HG02588 (cell line): ENCODE results near the gene TMEM156.

ENCODE experiments used
- ATAC-seq: cut with Tn5 transposase; IDR thresholded peaks from one replicate; pipeline ENCODE4 v1.9.1; 2021; ENCODE audit warnings: mild to moderate bottlenecking, moderate library complexity; ENCODE audit not compliant: unreplicated experiment

The TMEM156 gene

DNA sequence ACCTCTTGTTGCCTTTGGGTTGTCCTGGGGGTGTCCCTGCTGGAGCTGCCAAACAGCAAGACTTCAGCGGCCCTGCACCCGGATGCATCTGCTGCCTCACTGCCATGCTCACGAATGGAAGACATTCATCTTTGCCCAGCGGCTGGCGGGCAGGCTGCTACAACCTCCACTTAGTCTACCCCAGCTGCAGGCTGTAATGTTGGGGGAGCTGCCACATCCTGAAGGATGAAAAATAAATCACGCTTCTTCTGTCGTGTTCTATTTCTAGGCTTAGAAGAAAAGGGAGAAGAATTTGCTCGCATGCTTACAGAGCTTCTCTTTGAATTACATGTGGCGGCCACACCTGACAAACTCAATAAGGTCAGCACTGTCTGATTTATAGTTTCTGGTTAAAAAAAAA is 103.2 kb downstream of the TMEM156 start:
- no peak for ATAC-seq

DNA sequence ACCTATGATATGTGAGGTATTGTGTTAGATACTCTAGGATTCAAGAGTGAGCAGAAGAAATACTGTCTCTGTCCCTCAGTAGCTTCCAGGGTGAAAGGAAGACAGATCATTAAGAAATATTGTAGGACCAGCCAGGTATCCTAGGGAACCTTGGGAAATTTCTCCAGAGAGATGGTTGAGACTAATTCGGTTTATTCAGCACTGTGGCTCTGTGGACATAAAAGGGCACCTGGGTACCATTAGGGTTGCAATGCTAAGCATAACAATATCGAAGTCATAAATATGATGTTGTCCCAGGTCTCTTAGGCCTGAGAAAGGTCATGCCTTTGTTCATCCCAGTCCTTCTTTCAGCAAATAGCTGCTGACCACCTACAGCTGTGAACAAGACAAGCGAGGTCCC is 103.6 kb downstream of the TMEM156 start:
- no peak for ATAC-seq

DNA sequence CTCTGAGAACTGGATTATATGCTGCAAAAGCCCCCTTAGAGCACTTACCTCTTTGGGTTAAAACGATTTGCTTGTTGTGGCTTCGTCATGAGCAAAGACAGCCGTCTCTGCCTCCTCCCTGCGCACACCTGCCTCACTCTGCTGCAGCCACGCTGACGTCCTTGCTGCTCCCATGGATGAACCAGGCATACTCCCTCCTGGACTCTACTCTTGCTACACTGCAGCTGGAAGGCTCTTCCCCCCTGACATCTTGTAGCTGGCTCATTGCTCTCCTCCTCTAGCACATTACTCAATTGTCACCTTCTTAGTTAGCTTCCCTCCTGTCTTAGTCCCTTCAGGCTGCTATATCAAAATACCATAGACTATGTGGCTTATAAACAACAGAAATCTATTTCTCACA is 105.3 kb downstream of the TMEM156 start:
- no peak for ATAC-seq

DNA sequence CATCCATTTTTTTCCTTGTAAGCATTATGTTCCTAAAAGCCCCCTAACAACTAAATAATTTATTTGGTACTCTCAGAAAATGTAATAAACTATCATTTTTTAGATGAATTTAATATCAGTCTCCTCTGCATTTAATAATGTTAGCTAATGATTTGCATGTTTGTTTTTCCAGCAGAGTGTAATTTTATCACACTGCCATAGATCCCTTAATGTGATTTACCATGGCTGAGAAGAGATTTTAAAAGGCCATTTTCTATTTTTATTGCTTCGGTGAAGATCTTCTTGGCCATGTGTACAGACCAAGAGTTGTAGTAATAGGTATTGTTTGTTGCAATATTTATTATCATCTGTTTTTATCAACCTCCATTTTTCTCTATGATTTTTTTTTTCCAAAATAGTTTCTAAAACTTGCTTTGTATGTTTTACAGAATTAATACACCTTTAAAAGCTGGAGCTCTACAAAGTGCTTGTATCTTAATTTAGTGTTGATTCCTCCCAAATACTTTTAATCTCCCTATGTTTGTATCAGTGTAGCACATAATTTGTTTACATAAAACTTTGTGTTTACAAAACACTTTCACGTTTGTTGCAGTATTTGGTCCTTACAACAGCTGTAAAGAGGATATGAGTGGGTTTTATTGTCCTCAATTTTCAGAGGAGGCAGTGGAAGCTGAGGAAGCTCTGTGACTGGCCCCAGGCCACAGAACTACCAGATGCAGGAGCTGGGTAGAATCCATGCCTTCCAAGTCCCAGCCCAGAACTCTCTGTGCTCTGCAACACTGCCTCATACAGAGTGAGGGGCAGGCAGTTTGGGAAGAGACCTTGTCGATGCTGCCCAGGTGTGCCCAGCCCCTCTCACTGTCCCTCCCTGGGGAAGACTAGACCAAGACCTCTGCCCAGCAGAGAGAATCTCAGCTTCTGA is 106.5 kb downstream of the TMEM156 start:
- no peak for ATAC-seq

DNA sequence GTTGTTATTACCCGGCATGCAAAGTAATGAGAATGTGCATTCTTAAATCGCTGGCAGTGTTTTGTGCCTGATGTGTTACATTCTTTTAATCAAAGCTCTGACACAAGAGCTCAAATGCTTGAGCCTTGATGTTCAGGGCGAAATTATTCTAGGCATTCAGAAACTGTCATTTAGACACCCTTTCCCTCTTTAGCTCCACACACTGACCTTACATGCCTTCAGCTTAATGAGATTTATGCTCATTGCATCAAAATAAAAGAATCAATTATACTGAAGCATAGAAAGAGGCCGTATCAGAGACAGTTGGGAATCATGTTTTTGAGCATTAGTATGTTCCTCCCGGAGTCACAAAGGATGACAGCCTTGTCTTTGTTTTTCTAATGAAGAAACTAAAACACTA is 107.9 kb downstream of the TMEM156 start:
- ATAC-seq, result no peak

DNA sequence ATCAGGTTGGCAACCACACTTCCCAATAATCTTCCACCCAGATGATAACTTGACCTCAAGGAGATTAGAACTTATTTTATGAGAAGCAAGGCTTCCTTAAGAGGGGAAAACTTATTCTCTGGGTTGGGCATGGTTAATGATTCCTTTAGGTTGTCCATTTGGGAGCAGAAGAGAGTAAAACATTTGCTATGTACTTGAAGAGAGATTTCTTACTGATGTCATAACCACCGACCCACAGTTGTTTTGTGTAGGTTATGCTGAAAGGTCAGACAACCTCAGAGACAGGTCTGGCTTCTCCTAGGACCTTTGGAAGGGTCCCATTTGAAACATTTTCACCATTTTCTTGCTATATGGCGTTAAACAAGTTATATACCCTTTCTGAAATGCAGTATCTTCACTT is 108.5 kb downstream of the TMEM156 start:
- no peak for ATAC-seq

DNA sequence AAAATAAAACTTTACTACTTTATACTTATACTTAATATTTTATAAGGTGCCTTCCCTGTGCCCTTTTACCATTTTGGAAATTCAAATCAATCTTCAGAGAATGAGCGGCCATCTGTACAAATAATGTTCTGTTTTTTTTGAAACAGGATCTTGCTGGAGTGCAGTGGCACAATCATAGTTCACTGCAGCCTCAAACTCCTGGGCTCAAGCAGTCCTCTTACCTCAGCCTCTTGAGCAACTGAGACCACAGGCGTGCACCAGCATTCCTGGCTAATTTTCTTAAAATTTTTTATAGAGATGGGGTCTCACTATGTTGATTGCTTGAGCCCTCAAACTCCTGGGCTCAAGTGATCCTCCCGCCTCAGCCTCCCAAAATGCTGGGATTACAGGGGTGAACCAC is 111.1 kb downstream of the TMEM156 start:
- no peak for ATAC-seq

DNA sequence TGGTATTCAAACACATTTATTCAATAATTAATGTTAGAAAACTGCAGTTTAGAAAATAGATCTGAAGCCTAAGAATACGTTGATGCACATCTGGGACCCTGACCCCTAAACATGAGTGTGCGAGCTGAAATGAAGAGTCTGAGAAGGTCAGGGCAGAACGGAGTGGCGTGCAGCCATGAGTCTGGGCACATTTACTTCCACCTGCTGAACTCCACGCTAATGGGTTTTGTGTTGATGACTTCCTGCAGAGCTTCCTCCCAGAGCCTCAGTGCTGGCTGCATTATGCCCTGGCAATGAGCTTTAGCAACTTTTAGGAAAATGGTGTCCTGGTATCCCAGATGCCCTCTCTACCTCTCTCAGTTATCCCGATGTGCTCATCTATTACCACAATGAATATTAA is 111.5 kb downstream of the TMEM156 start:
- ATAC-seq, result no peak

DNA sequence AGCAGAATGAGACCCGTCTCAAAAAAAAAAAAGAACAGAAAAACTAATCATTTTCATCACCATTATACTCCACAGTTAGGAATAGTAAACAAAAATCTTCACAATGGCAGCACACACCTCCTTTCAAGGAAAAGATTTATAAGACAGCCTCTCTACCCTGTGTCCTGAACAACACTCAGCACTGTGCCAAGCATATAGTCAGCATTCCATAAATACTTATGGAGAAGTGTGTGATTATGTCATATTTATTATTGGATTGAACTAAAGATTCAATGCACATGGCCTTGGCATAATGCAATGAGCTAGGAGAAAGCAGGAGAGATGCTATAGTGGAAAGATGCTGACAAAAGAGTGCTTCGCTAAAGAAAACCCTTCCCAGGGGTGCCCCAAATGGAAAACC is 112.0 kb downstream of the TMEM156 start:
- ATAC-seq, result no peak

DNA sequence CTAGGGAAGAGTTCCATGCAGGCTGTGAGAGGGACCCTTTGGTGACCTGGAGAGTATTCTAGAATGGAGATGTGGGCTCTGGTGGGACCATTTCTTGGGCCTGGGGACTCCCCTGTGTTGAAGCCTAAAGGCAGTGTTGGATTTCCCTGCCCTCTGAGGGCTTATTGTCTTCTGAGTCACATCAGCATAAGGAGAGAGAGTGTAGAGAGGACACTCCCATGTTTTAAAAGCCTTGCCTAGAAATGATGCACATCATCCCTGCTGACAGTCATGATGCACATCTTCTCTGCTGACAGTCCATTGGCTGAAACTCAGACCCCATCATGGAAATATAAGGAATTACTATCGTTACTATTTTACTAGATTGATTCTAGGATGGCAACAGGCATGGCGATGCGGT is 112.7 kb downstream of the TMEM156 start:
- no peak for ATAC-seq

DNA sequence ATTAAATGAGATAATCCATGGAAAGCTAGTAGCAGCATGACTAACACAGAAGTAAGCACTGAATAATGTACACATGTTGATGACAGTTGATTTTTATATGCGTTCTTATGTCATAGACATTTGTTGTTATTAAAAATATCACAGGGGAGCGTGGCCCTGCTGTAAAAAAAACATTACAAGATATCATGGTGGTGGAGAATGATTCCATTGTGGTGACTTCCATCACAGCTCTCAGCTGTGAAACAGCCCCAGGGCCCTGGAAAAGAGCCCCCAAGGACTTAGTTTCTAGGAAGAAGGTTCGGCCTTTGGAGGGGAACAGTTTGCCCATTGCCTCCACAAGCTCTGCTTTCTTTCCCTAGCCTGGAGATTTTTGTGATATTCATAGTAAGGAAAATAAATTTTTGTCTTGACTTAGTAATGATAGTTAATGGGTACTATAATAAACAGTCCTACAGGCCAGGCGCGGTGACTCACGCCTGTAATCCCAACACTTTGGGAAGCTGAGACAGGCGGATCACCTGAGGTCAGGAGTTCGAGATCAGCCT is 114.7 kb downstream of the TMEM156 start:
- ATAC-seq, result no peak
